H1 (cell line): Measurements from ENCODE around the gene CASZ1. TPM values are rescaled to one million over a fixed set of nuclear protein-coding genes. Genes with fewer than 3 reads are reported as not detected.

Experiments
- CTCF ChIA-PET: fragments of 300-600 bp; sonication (Branson Sonifier 250); formaldehyde crosslinking; loops from one replicate; lab custom pipeline; 2021; ENCODE audit not compliant: partially characterized antibody; lab: Charles Lee
- POLR2A ChIA-PET: fragments of 300-600 bp; sonication (Branson Sonifier 250); formaldehyde crosslinking; loops from one replicate; lab custom pipeline; 2021; ENCODE audit warnings: inconsistent platforms; ENCODE audit not compliant: partially characterized antibody; lab: Charles Lee
- DNase-seq, 2 experiments: peaks; one replicate each; pipeline versions ENCODE4 v3.0.0 to v3.0.0-alpha.2; 2010 to 2022; ENCODE audit warnings: low spot score in 2 of 2, low read depth in 1 of 2, mixed read lengths in 1 of 2
- FAIRE-seq: peaks from 2 replicates; lab custom pipeline; 2011; peaks lifted over from hg19 to GRCh38; lab: Jason Lieb, UNC
- H2AFZ ChIP-seq: 2 replicates; pipeline ENCODE4 v1.8.1; 2012; ENCODE audit warnings: low read length, inconsistent platforms
- H2AK5ac ChIP-seq: 2 replicates; pipeline ENCODE4 v1.6.1; 2013; ENCODE audit warnings: low read depth, low read length
- H2BK120ac ChIP-seq: replicated peaks from 2 replicates; pipeline ENCODE3; 2013; ENCODE audit warnings: low read depth, low read length, inconsistent platforms
- H2BK12ac ChIP-seq: 2 replicates; pipeline ENCODE4 v1.6.1; 2013; ENCODE audit warnings: low read depth, low read length
- H2BK15ac ChIP-seq: 2 replicates; pipeline ENCODE4 v1.6.1; 2013; ENCODE audit warnings: low read length
- H2BK20ac ChIP-seq: 2 replicates; pipeline ENCODE4 v1.6.1; 2013; ENCODE audit warnings: low read length
- H2BK5ac ChIP-seq: 2 replicates; pipeline ENCODE4 v1.6.1; 2013; ENCODE audit warnings: low read depth, low read length
- H3K14ac ChIP-seq: 2 replicates; pipeline ENCODE4 v1.6.1; 2013; ENCODE audit warnings: inconsistent platforms; ENCODE audit not compliant: insufficient read length
- H3K18ac ChIP-seq: 2 replicates; pipeline ENCODE4 v1.6.1; 2013; ENCODE audit warnings: low read length; ENCODE audit errors: extremely low read depth
- H3K23ac ChIP-seq: 2 replicates; pipeline ENCODE4 v1.6.1; 2013; ENCODE audit warnings: inconsistent platforms; ENCODE audit not compliant: insufficient read length
- H3K23me2 ChIP-seq: 2 replicates; pipeline ENCODE4 v1.6.1; 2013; ENCODE audit warnings: low read depth, low read length
- H3K27ac ChIP-seq: 2 replicates; pipeline ENCODE4 v1.6.1; 2011; ENCODE audit warnings: low read depth, low read length, inconsistent platforms
- H3K27me3 ChIP-seq, 4 experiments: replicated peaks in 1 of 4; 1 replicate in 1 of 4; 2 replicates in 3 of 4; pipeline versions ENCODE4 v1.6.1 to v1.8.1; 2011 to 2013; ENCODE audit warnings: low read length in 3 of 4, mild to moderate bottlenecking in 3 of 4, inconsistent platforms in 2 of 4, mixed read lengths in 2 of 4, moderate library complexity in 1 of 4; ENCODE audit not compliant: control insufficient read depth in 3 of 4, insufficient read depth in 3 of 4; ENCODE audit errors: extremely low read depth in 1 of 4
- H3K36me3 ChIP-seq, 4 experiments: 2 replicates each; pipeline versions ENCODE4 v1.6.1 to v1.8.1; 2011 to 2013; ENCODE audit warnings: mild to moderate bottlenecking in 4 of 4, low read length in 3 of 4, moderate library complexity in 2 of 4, control low read depth in 1 of 4, inconsistent platforms in 1 of 4; ENCODE audit not compliant: insufficient read depth in 4 of 4, control insufficient read depth in 2 of 4
- H3K4ac ChIP-seq: replicated peaks from 2 replicates; pipeline ENCODE3; 2013; ENCODE audit warnings: low read length, low read depth, mixed read lengths, inconsistent platforms; ENCODE audit not compliant: insufficient read length
- H3K4me1 ChIP-seq, 4 experiments: replicated peaks in 1 of 4; 1 replicate in 1 of 4; 2 replicates in 3 of 4; pipeline versions ENCODE4 v1.6.1 to v1.8.1; 2011 to 2013; ENCODE audit warnings: low read length in 3 of 4, inconsistent platforms in 2 of 4, mixed read lengths in 1 of 4; ENCODE audit not compliant: insufficient read depth in 4 of 4, control insufficient read depth in 3 of 4
- H3K4me2 ChIP-seq, 2 experiments: 2 replicates each; pipeline versions ENCODE4 v1.6.1 to v1.8.1; 2011 to 2013; ENCODE audit warnings: low read depth in 2 of 2, low read length in 2 of 2, control low read depth in 1 of 2, inconsistent platforms in 1 of 2, mild to moderate bottlenecking in 1 of 2; ENCODE audit not compliant: insufficient read depth in 1 of 2
- H3K4me3 ChIP-seq, 4 experiments: fragments of 200-600, 300-600 bp in 1 of 4; sonication (generic), shearing (Covaris generic), sonication (Bioruptor Twin) in 1 of 4; 2 replicates each; pipeline versions ENCODE4 v1.5.1 to v1.8.1; 2011 to 2016; ENCODE audit warnings: low read length in 4 of 4, low read depth in 3 of 4, control low read depth in 2 of 4, inconsistent platforms in 2 of 4, mild to moderate bottlenecking in 2 of 4, mixed read lengths in 1 of 4, moderate library complexity in 1 of 4; ENCODE audit not compliant: insufficient read depth in 2 of 4; ENCODE audit errors: extremely low read depth in 1 of 4
- H3K56ac ChIP-seq: replicated peaks from 2 replicates; pipeline ENCODE3; 2013; ENCODE audit warnings: low read depth, mild to moderate bottlenecking, mixed read lengths, low read length, inconsistent platforms; ENCODE audit not compliant: insufficient read length
- H3K79me1 ChIP-seq: 2 replicates; pipeline ENCODE4 v1.6.1; 2013; ENCODE audit warnings: low read depth, low read length, control low read depth
- H3K79me2 ChIP-seq, 2 experiments: 2 replicates each; pipeline versions ENCODE4 v1.6.1 to v1.8.1; 2012 to 2013; ENCODE audit warnings: low read length in 2 of 2, mild to moderate bottlenecking in 2 of 2, inconsistent platforms in 1 of 2; ENCODE audit not compliant: insufficient read depth in 2 of 2, control insufficient read depth in 1 of 2
- H3K9ac ChIP-seq, 4 experiments: replicated peaks in 1 of 4; 1 replicate in 1 of 4; 2 replicates in 3 of 4; pipeline versions ENCODE4 v1.6.1 to v1.8.1; 2011 to 2013; ENCODE audit warnings: low read depth in 3 of 4, low read length in 3 of 4, control low read depth in 2 of 4, mild to moderate bottlenecking in 2 of 4, moderate library complexity in 2 of 4, inconsistent platforms in 1 of 4; ENCODE audit errors: extremely low read depth in 1 of 4
- H3K9me3 ChIP-seq, 2 experiments: 2 replicates each; pipeline versions ENCODE4 v1.6.1 to v1.8.1; 2012 to 2013; ENCODE audit warnings: mild to moderate bottlenecking in 2 of 2, moderate library complexity in 2 of 2, control low read depth in 1 of 2, inconsistent platforms in 1 of 2, low read depth in 1 of 2, low read length in 1 of 2, mixed read lengths in 1 of 2; ENCODE audit not compliant: insufficient read depth in 2 of 2
- H4K20me1 ChIP-seq, 2 experiments: replicated peaks in 1 of 2; 2 replicates each; pipeline versions ENCODE3 to v1.8.1; 2011 to 2013; ENCODE audit warnings: inconsistent platforms in 2 of 2, low read length in 2 of 2, mild to moderate bottlenecking in 1 of 2; ENCODE audit not compliant: insufficient read depth in 2 of 2, control insufficient read depth in 1 of 2
- H4K5ac ChIP-seq: 2 replicates; pipeline ENCODE4 v1.6.1; 2013; ENCODE audit warnings: low read length, low read depth, mixed read lengths, inconsistent platforms; ENCODE audit not compliant: insufficient read length
- H4K8ac ChIP-seq: 2 replicates; pipeline ENCODE4 v1.8.0; 2013; ENCODE audit warnings: mild to moderate bottlenecking, moderate library complexity, low read length, inconsistent platforms; ENCODE audit not compliant: insufficient read depth; ENCODE audit errors: extremely low read depth
- H4K91ac ChIP-seq: replicated peaks from 2 replicates; pipeline ENCODE3; 2013; ENCODE audit warnings: low read length, mixed read lengths, inconsistent platforms; ENCODE audit not compliant: insufficient read length
- CBX8 ChIP-seq: fragments of 300-800, 300-1000 bp; sonication (generic); IDR thresholded peaks from 2 replicates; pipeline ENCODE4 v1.7.1; 2016; ENCODE audit warnings: low read depth, low read length, borderline replicate concordance
- CTBP2 ChIP-seq: IDR thresholded peaks from 2 replicates; pipeline ENCODE4 v1.7.0; 2011; ENCODE audit warnings: borderline replicate concordance, mild to moderate bottlenecking, moderate library complexity, mixed read lengths, low read length; ENCODE audit not compliant: insufficient read depth, insufficient read length
- GTF2F1 ChIP-seq: IDR thresholded peaks from 2 replicates; pipeline ENCODE4 v1.6.1; 2012; ENCODE audit warnings: low read depth, low read length, improper control_type of control experiment, borderline replicate concordance
- POLR2A ChIP-seq, 2 experiments: IDR thresholded peaks; 1 replicate in 1 of 2; 2 replicates in 1 of 2; pipeline ENCODE4 v1.6.1; 2011; ENCODE audit warnings: low read depth in 2 of 2, low read length in 2 of 2, mild to moderate bottlenecking in 2 of 2; ENCODE audit errors: control extremely low read depth in 1 of 2
- WGBS, 2 experiments: shearing (Covaris generic) in 1 of 2; methylation state at CpG; one replicate each; pipeline versions ENCODE4 v1.1.6 to v1.1.7; 2013 to 2015; ENCODE audit warnings: low lambda C conversion rate in 2 of 2, mixed read lengths in 2 of 2, inconsistent platforms in 1 of 2, low coverage in 1 of 2, missing lambda C conversion rate in 1 of 2; ENCODE audit not compliant: insufficient replicate concordance in 2 of 2, insufficient coverage in 1 of 2, insufficient read length in 1 of 2; ENCODE audit errors: extremely low coverage in 1 of 2, missing lambda C conversion rate in 1 of 2; 5-methylcytosine and 5-hydroxymethylcytosine counted together
- polyA plus RNA-seq, 7 experiments: library from polyadenylated mRNA; depleted of rRNA in 3 of 7; stranded (reverse) in 5 of 7; unstranded in 2 of 7; fragments of >200 nt in 5 of 7; fragments of 200-250 nt in 2 of 7; gene quantifications; 1 replicate in 5 of 7; 2 replicates in 1 of 7; 4 replicates in 1 of 7; pipeline versions ENCODE4 v1.2.1 to v1.2.3, GENCODE V29; 2011 to 2013; ENCODE audit warnings: missing spikeins in 2 of 7, mixed read lengths in 2 of 7
- total RNA-seq: library from RNA; stranded (reverse); fragmentation: NEBNext Ultra II Directional; extraction: Animal tissue kit (Norgen Biotek cat#: 25700); gene quantifications from 2 replicates; pipeline ENCODE4 v1.2.1, GENCODE V29; 2021
- TF ChIP-seq, protein P1 (sequence below): IDR thresholded peaks from 2 replicates; pipeline ENCODE4 v1.6.1; 2012; ENCODE audit warnings: inconsistent platforms
- TF ChIP-seq, protein P2 (sequence below): IDR thresholded peaks from 2 replicates; pipeline ENCODE4 v1.6.1; 2011; ENCODE audit warnings: low read depth, mild to moderate bottlenecking, low read length; ENCODE audit not compliant: insufficient read depth

CASZ1 gene
- total and polyA plus RNA-seq, 2 of the 8 experiments (the other 6 are each of a cell fraction or from before 2014, with no cell fraction given), result 4.4 to 7.7 TPM

DNA sequence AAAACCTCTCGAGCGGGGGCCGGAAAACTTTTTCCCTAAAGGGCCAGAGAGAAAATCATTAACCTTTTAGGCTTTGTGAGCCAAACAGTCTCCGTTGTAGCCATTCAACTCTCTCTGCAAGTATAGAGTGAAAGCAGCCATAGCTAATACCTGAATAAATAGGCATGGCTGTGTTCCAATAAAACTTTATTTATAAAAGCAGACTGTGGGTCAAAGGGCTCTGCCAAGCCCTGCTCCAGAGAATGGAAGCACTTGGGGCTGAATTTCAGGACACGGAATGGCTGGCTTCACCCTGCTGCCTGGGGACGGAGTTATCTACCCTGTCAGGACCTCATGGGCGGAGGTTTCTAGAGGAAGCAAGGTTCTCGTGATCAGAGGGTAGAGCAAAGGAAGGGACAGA, 92.7 kb downstream of the CASZ1 start:
- Histone ChIP-seq H3K4me1 (peaks cover 5 to 23% (median 20%) of the 10 kb centered on the region in 4 experiments), H2AK5ac (peak overlapping the region; percentile 58), H3K79me1 (no peaks in the 10 kb centered on the region), H3K9ac (peak overlapping the region in 3 of 4 experiments; percentile 57 to 63 (median 58); a peak in 5 of 7 replicates), H2AFZ (no peak overlapping the region), H3K56ac (no peak overlapping the region), H3K14ac (no peak overlapping the region), H4K20me1 (no peaks in the 10 kb centered on the region), H2BK12ac (peak overlapping the region; percentile 3; the same call in 1 of the 2 replicates), H3K79me2 (no peaks in the 10 kb centered on the region), H4K91ac (peak overlapping the region; percentile 45), H3K27me3 (peaks cover 0 to 10% (median 4%) of the 10 kb centered on the region in 4 experiments; a peak in 2 of 7 replicates), H3K27ac (no peak overlapping the region; the same call in 1 of the 2 replicates), H2BK15ac (no peak overlapping the region), H4K5ac (peak overlapping the region; percentile 37), H3K23me2 (peaks cover 4% of the 10 kb centered on the region; the same call in 1 of the 2 replicates), H4K8ac (peak overlapping the region; percentile 87), H2BK5ac (peak overlapping the region; percentile 16; the same call in 1 of the 2 replicates), H3K4me3 (peak overlapping the region in 3 of 4 experiments; percentile 21 to 52 (median 40); a peak in 4 of 8 replicates), H3K23ac (no peak overlapping the region), H3K4ac (no peak overlapping the region), H3K36me3 (no peaks in the 10 kb centered on the region), H3K18ac (peak overlapping the region; percentile 76; the same call in 1 of the 2 replicates), H3K9me3 (no peaks in the 10 kb centered on the region), H2BK120ac (peak overlapping the region; percentile 13), H3K4me2 (peak overlapping the region; percentile 54 to 78; a peak in 3 of 4 replicates), H2BK20ac (0 out of 2 replicates have a peak overlapping the region, but pooled peaks have one; percentile 24)
- POLR2A ChIA-PET, result interaction anchor here (1.0 to 2.4 kb wide), 3 partner anchors 10 to 90 kb away, joined by 3 to 9 read pairs (median 4); no protein-coding TSS in a partner anchor
- FAIRE-seq (no peak), DNase-seq (no peak)
- 83% methylated on average over 8 of the region's 8 CpGs; no CpG with 5 or more reads in 1 of the 2 experiments for WGBS, 2 experiments
- CTCF ChIA-PET, result interaction anchor here (1.2 kb wide), 1 partner anchor 95 kb away, joined by 3 read pairs; no protein-coding TSS in a partner anchor
- no peak for TF ChIP-seq POLR2A (IDR thresholded peaks at IDR 0.05; ENCODE audit: control extremely low read depth in 1 of 2, low read depth in 2 of 2, low read length in 2 of 2)
- no peak for TF ChIP-seq CBX8
- no peak for TF ChIP-seq GTF2F1
- TF ChIP-seq, protein P1, sequence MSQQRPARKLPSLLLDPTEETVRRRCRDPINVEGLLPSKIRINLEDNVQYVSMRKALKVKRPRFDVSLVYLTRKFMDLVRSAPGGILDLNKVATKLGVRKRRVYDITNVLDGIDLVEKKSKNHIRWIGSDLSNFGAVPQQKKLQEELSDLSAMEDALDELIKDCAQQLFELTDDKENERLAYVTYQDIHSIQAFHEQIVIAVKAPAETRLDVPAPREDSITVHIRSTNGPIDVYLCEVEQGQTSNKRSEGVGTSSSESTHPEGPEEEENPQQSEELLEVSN, result no peak
- no peak for TF ChIP-seq CTBP2
- TF ChIP-seq, protein P2, sequence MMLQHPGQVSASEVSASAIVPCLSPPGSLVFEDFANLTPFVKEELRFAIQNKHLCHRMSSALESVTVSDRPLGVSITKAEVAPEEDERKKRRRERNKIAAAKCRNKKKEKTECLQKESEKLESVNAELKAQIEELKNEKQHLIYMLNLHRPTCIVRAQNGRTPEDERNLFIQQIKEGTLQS, result no peak
